HFFc6 (cell line): ENCODE measurements around the gene SLC11A1. TPM values are rescaled to one million over a fixed set of nuclear protein-coding genes. Genes with fewer than 3 reads are reported as not detected.

Experiments used
- DNase-seq: peaks from one replicate; pipeline ENCODE4 v3.0.0-alpha.2; 2018
- H3K27ac Mint-ChIP-seq: 2 replicates; pipeline ENCODE4 v1.8.0; 2020; ENCODE audit warnings: mild to moderate bottlenecking, mixed read lengths
- H3K27me3 Mint-ChIP-seq: 2 replicates; pipeline ENCODE4 v1.8.0; 2021; ENCODE audit warnings: mild to moderate bottlenecking, moderate library complexity, mixed read lengths; ENCODE audit not compliant: insufficient read depth
- H3K36me3 Mint-ChIP-seq: 2 replicates; pipeline ENCODE4 v1.8.0; 2021; ENCODE audit warnings: low read depth, mixed read lengths
- H3K4me1 Mint-ChIP-seq: 2 replicates; pipeline ENCODE4 v1.8.0; 2020; ENCODE audit warnings: low read depth, mixed read lengths
- H3K4me3 Mint-ChIP-seq: 2 replicates; pipeline ENCODE4 v1.8.0; 2020; ENCODE audit warnings: mild to moderate bottlenecking, moderate library complexity, mixed read lengths
- H3K9me3 Mint-ChIP-seq: 2 replicates; pipeline ENCODE4 v1.8.0; 2020; ENCODE audit warnings: mild to moderate bottlenecking, mixed read lengths
- total RNA-seq, 6 experiments: library from RNA; stranded (reverse); fragmentation: NEBNext Ultra II Directional; extraction: Animal tissue kit (Norgen Biotek cat#: 25700); gene quantifications; 2 replicates in 1 of 6; 3 replicates in 5 of 6; pipeline ENCODE4 v1.2.3, GENCODE V29; 2021
- TF ChIP-seq, protein P1 (sequence below): fragments of 200-600 bp; sonication (generic); IDR thresholded peaks from 2 replicates; pipeline ENCODE4 v1.5.0; 2021; ENCODE audit warnings: antibody characterized with exemption, mild to moderate bottlenecking

The SLC11A1 gene
- total RNA-seq, 6 experiments from 2014 or later = 0.05 to 0.16 (median 0.11) TPM

DNA sequence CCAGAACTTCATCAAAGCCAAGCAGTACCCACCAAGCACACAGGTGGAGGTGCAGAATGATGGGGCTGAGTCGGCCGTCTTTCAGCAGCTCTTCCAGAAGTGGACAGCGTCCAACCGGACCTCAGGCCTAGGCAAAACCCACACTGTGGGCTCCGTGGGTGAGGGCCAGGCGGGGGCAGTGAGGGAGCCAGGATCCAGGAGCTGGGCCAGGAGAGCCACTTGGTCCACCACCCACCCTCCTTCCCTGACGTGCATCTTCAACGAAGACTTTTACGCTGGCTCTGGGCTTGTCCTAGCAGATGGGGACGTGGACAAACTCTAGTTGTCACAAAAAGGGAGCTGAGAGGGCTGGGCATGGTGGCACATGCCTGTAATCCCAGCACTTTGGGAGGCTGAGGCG, 48.6 kb downstream of the SLC11A1 start:
- Mint-ChIP-seq H3K27me3 (peaks cover 43% of the 10 kb centered on the region), H3K27ac (no peak overlapping the region), H3K9me3 (no peaks in the 10 kb centered on the region), H3K36me3 (no peaks in the 10 kb centered on the region), H3K4me3 (no peak overlapping the region), H3K4me1 (no peaks in the 10 kb centered on the region)
- TF ChIP-seq, protein P1, sequence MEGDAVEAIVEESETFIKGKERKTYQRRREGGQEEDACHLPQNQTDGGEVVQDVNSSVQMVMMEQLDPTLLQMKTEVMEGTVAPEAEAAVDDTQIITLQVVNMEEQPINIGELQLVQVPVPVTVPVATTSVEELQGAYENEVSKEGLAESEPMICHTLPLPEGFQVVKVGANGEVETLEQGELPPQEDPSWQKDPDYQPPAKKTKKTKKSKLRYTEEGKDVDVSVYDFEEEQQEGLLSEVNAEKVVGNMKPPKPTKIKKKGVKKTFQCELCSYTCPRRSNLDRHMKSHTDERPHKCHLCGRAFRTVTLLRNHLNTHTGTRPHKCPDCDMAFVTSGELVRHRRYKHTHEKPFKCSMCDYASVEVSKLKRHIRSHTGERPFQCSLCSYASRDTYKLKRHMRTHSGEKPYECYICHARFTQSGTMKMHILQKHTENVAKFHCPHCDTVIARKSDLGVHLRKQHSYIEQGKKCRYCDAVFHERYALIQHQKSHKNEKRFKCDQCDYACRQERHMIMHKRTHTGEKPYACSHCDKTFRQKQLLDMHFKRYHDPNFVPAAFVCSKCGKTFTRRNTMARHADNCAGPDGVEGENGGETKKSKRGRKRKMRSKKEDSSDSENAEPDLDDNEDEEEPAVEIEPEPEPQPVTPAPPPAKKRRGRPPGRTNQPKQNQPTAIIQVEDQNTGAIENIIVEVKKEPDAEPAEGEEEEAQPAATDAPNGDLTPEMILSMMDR = no peak
- DNase-seq = no peak

DNA sequence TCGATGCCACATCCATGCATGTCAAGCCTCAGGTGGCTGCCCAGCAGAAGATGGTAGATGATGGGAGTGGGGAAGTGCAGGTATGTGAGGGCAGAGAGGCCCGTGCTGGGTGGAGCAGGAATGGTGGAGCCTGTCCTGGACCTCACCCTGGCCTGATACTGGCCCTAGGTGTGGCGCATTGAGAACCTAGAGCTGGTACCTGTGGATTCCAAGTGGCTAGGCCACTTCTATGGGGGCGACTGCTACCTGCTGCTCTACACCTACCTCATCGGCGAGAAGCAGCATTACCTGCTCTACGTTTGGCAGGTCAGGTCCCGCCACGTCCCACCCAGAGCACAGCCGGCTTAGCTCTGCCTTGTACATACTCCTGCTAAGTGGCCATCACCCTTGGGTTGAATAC, 49.8 kb downstream of the SLC11A1 start:
- H3K27me3 Mint-ChIP-seq = peaks cover 42% of the 10 kb centered on the region
- TF ChIP-seq, protein P1 = no peak
- DNase-seq = no peak
- no peaks in the 10 kb centered on the region for H3K36me3 Mint-ChIP-seq
- H3K9me3 Mint-ChIP-seq = no peaks in the 10 kb centered on the region
- no peak overlapping the region for H3K27ac Mint-ChIP-seq
- H3K4me3 Mint-ChIP-seq = no peak overlapping the region
- no peaks in the 10 kb centered on the region for H3K4me1 Mint-ChIP-seq

DNA sequence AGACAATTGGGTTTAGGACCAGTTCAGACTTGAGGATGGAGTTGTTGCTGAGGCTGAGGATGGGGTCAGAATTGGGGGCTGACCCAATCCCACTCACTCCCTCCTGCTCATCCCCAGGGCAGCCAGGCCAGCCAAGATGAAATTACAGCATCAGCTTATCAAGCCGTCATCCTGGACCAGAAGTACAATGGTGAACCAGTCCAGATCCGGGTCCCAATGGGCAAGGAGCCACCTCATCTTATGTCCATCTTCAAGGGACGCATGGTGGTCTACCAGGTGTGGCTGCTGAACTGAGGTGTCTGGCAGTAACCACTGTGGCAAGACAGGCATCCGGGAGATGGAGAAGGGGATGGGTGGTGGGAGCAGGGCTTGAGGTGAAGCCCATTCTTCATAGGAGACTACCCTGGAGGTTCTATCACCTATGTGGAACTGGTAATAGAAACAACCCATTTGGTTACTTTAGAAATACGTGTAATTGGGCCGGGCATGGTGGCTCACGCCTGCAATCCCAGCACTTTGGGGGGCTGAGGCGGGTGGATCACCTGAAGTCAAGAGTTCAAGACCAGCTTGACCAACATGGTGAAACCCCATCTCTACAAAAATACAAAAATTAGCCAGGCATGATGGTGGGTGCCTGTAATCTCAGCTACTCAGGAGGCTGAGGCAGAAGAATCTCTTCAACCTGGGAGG, 50.7 kb downstream of the SLC11A1 start:
- Mint-ChIP-seq H3K36me3 (no peaks in the 10 kb centered on the region), H3K4me3 (no peak overlapping the region), H3K4me1 (no peaks in the 10 kb centered on the region), H3K9me3 (no peaks in the 10 kb centered on the region), H3K27me3 (peaks cover 36% of the 10 kb centered on the region), H3K27ac (no peak overlapping the region)
- TF ChIP-seq, protein P1 = no peak
- DNase-seq = no peak

DNA sequence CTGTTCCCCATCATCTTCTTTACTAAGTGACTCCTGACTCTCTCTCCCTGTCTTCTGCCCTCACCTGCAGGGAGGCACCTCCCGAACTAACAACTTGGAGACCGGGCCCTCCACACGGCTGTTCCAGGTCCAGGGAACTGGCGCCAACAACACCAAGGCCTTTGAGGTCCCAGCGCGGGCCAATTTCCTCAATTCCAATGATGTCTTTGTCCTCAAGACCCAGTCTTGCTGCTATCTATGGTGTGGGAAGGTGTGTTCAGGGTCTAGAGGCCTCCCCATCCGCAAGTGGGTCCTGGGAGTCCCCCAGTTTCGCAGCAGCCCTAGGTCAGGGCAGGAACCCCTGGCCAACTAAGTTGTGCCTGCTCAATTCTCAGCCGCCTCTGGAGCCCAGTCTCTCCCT, 52.4 kb downstream of the SLC11A1 start:
- Mint-ChIP-seq H3K27ac (no peak overlapping the region), H3K4me3 (no peak overlapping the region), H3K9me3 (no peaks in the 10 kb centered on the region), H3K4me1 (no peaks in the 10 kb centered on the region), H3K36me3 (no peaks in the 10 kb centered on the region), H3K27me3 (peaks cover 35% of the 10 kb centered on the region)
- TF ChIP-seq, protein P1 = no peak
- DNase-seq = no peak

DNA sequence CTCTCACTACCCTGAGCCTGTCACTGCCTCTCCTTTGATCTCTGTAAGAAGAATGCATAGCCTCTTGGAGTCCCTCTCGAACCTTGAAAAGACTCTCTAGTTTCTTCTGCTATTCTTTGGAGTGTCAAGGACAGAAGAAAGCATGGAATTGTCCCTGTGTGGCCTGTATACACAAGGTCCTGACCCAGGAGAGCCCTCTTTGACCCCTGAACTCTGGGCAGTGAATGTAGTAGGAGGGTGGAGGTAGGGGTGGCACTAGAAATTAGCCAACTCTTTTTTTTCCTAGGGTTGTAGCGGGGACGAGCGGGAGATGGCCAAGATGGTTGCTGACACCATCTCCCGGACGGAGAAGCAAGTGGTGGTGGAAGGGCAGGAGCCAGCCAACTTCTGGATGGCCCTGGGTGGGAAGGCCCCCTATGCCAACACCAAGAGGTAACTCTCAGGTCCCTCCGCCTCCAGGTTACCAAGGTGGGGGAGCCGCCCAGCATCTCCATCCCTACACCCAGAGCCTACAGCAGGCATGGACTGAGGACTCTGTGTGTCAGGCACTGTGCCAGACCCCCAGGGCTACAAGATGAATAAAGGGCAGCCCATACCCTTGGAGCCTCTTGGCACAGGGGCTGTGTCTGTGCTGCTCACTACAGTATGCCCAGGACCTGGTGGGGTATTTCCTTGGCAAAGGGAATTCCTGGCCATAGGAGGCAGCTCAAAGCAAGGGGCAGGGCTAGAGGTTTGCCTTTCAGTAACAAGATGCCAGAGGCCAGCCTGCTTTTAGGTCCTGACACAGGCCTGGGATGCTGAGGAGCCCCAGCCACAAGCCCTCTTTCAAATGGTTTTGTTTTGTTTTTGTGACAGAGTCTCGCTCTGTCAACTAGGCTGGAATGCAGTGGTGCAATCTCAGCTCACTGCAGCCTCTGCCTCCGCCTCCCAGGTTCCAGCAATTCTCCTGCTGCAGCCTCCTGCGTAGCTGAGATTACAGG, 53.2 kb downstream of the SLC11A1 start:
- Mint-ChIP-seq H3K27me3 (peaks cover 31% of the 10 kb centered on the region), H3K9me3 (no peaks in the 10 kb centered on the region), H3K4me3 (no peak overlapping the region), H3K4me1 (no peaks in the 10 kb centered on the region), H3K27ac (no peak overlapping the region), H3K36me3 (no peaks in the 10 kb centered on the region)
- no peak for DNase-seq
- TF ChIP-seq, protein P1 = no peak
